Fibroblast of lung (primary cell): ENCODE measurements around the gene ADCY2. TPM values are rescaled to one million over a fixed set of nuclear protein-coding genes. Genes with fewer than 3 reads are reported as not detected.

Source experiments
- DNase-seq, 2 donors: peaks; one replicate each; pipeline versions ENCODE4 v3.0.0 to v3.0.0-alpha.2; 2010; ENCODE audit warnings: low read depth in 2 of 2
- H2AFZ ChIP-seq: 2 replicates; pipeline ENCODE4 v1.5.1; 2012; ENCODE audit warnings: low read length, control low read depth, inconsistent platforms
- H3K27ac ChIP-seq: 2 replicates; pipeline ENCODE4 v1.5.1; 2011; ENCODE audit warnings: low read length, control low read depth; ENCODE audit not compliant: insufficient read depth
- H3K27me3 ChIP-seq: 2 replicates; pipeline ENCODE4 v1.5.1; 2011; ENCODE audit warnings: mild to moderate bottlenecking, low read length; ENCODE audit not compliant: control insufficient read depth, insufficient read depth
- H3K36me3 ChIP-seq: 2 replicates; pipeline ENCODE4 v1.5.1; 2011; ENCODE audit warnings: low read length; ENCODE audit not compliant: control insufficient read depth, insufficient read depth
- H3K4me1 ChIP-seq: 2 replicates; pipeline ENCODE4 v1.5.1; 2011; ENCODE audit warnings: low read length; ENCODE audit not compliant: control insufficient read depth, insufficient read depth; ENCODE audit errors: extremely low read depth
- H3K4me2 ChIP-seq: 2 replicates; pipeline ENCODE4 v1.5.1; 2011; ENCODE audit warnings: low read length, control low read depth; ENCODE audit not compliant: insufficient read depth; ENCODE audit errors: extremely low read depth
- H3K4me3 ChIP-seq, 4 experiments: fragments of 200-600 bp in 1 of 4; sonication (generic) in 1 of 4; replicated peaks in 1 of 4; 2 replicates each; pipeline ENCODE4 v1.5.1; 2011 to 2016; ENCODE audit warnings: low read length in 4 of 4, low read depth in 3 of 4, mild to moderate bottlenecking in 3 of 4, control low read depth in 2 of 4, inconsistent platforms in 1 of 4, mixed read lengths in 1 of 4; ENCODE audit not compliant: insufficient read depth in 1 of 4; ENCODE audit errors: control extremely low read depth in 1 of 4
- H3K79me2 ChIP-seq: 2 replicates; pipeline ENCODE4 v1.5.1; 2012; ENCODE audit warnings: mild to moderate bottlenecking, low read length, inconsistent platforms; ENCODE audit not compliant: control insufficient read depth, insufficient read depth
- H3K9ac ChIP-seq: 2 replicates; pipeline ENCODE4 v1.5.1; 2011; ENCODE audit warnings: mild to moderate bottlenecking, low read length, control low read depth; ENCODE audit not compliant: insufficient read depth
- H3K9me3 ChIP-seq: 2 replicates; pipeline ENCODE4 v1.5.1; 2012; ENCODE audit warnings: low read depth, low read length; ENCODE audit not compliant: control insufficient read depth, insufficient read depth
- H4K20me1 ChIP-seq: 2 replicates; pipeline ENCODE4 v1.5.1; 2011; ENCODE audit warnings: low read length; ENCODE audit not compliant: control insufficient read depth, insufficient read depth; ENCODE audit errors: extremely low read depth
- EZH2 ChIP-seq: IDR thresholded peaks from 2 replicates; pipeline ENCODE4 v1.5.1; 2012; ENCODE audit warnings: low read length, control low read depth, mild to moderate bottlenecking; ENCODE audit errors: missing control alignments
- polyA plus RNA-seq, 2 donors: library from polyadenylated mRNA; depleted of rRNA in 1 of 2; stranded (reverse) in 1 of 2; unstranded in 1 of 2; fragments of >200 nt; gene quantifications; 2 replicates each; pipeline ENCODE4 v1.2.1, GENCODE V29; 2011 to 2012; ENCODE audit warnings: missing spikeins in 1 of 2
- total RNA-seq: library from RNA; depleted of rRNA; stranded (reverse); fragments of >200 nt; gene quantifications from 2 replicates; pipeline ENCODE4 v1.2.1, GENCODE V29; 2014
- TF ChIP-seq, protein P1 (sequence below), 2 donors: IDR thresholded peaks in 1 of 2; conservative IDR thresholded peaks in 1 of 2; 1 replicate in 1 of 2; 2 replicates in 1 of 2; pipeline ENCODE4 v1.5.1; 2011 to 2012; ENCODE audit warnings: low read length in 2 of 2, control low read depth in 1 of 2, inconsistent platforms in 1 of 2, low read depth in 1 of 2, mild to moderate bottlenecking in 1 of 2

Gene ADCY2
- total and polyA plus RNA-seq, 2 donors (not counting 1 experiment from before 2014, with no cell fraction given), result under 0.01 to 0.05 TPM

- Histone ChIP-seq H2AFZ (no peak overlapping the region), H3K9ac (no peak overlapping the region), H3K4me3 (no peak overlapping the region), H3K27me3 (no peaks in the 10 kb centered on the region), H3K79me2 (no peaks in the 10 kb centered on the region), H3K36me3 (no peaks in the 10 kb centered on the region), H4K20me1 (no peaks in the 10 kb centered on the region), H3K9me3 (no peaks in the 10 kb centered on the region), H3K27ac (no peak overlapping the region), H3K4me2 (no peak overlapping the region), H3K4me1 (no peaks in the 10 kb centered on the region)
- TF ChIP-seq, protein P1, sequence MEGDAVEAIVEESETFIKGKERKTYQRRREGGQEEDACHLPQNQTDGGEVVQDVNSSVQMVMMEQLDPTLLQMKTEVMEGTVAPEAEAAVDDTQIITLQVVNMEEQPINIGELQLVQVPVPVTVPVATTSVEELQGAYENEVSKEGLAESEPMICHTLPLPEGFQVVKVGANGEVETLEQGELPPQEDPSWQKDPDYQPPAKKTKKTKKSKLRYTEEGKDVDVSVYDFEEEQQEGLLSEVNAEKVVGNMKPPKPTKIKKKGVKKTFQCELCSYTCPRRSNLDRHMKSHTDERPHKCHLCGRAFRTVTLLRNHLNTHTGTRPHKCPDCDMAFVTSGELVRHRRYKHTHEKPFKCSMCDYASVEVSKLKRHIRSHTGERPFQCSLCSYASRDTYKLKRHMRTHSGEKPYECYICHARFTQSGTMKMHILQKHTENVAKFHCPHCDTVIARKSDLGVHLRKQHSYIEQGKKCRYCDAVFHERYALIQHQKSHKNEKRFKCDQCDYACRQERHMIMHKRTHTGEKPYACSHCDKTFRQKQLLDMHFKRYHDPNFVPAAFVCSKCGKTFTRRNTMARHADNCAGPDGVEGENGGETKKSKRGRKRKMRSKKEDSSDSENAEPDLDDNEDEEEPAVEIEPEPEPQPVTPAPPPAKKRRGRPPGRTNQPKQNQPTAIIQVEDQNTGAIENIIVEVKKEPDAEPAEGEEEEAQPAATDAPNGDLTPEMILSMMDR (conservative IDR thresholded peaks at IDR 0.05 in 1 of 2, IDR thresholded peaks at IDR 0.05 in 1 of 2; ENCODE audit: low read depth in 1 of 2, low read length in 2 of 2), result no peak
- TF ChIP-seq EZH2, result no peak
- no peak for DNase-seq
Observed at GRCh38 chr5:7405277-7405676, 9.3 kb downstream of the ADCY2 start.

DNA sequence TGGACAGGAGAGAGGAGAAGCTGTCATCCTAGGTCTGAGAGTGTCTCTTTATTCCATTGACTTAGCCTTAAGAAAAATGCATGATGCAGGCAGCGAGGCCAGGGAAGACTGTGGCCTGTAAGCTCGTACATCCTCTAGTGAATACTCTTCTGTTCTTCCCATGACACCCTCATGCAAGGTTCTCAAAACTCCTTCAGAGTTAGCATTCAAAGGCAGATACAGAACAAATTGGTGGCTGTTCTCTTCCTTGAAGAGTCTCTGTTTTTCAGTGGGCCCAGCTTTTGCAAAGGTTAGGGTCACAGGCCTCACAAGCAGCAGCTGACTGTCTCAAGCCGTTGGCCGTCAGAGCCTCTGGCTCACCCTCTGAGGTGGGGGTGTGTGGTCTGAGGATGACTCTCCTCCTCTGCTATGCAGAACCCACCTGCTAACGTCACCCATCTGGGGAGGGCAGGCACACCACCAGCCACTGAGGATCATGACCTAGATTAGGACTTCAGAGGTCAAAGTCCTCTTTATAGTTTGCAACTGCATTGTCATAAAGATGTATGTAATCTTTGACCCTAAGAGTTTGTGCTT, 15.1 kb downstream of the ADCY2 start:
- Histone ChIP-seq H3K27ac (no peak overlapping the region), H3K36me3 (no peaks in the 10 kb centered on the region), H4K20me1 (no peaks in the 10 kb centered on the region), H3K4me3 (no peak overlapping the region), H3K79me2 (no peaks in the 10 kb centered on the region), H3K4me1 (no peaks in the 10 kb centered on the region), H3K27me3 (no peaks in the 10 kb centered on the region), H2AFZ (no peak overlapping the region), H3K4me2 (no peak overlapping the region), H3K9me3 (no peaks in the 10 kb centered on the region), H3K9ac (no peak overlapping the region)
- DNase-seq, result peak in 1 of 2 donors; percentile 67
- no peak for TF ChIP-seq EZH2
- TF ChIP-seq, protein P1 (conservative IDR thresholded peaks at IDR 0.05 in 1 of 2, IDR thresholded peaks at IDR 0.05 in 1 of 2; ENCODE audit: low read depth in 1 of 2, low read length in 2 of 2), result no peak

GRCh38 chr5:7412409-7412808, 16.5 kb downstream of the ADCY2 start:
- H3K9me3 ChIP-seq, result no peaks in the 10 kb centered on the region
- no peaks in the 10 kb centered on the region for H4K20me1 ChIP-seq
- no peaks in the 10 kb centered on the region for H3K27me3 ChIP-seq
- H3K9ac ChIP-seq, result no peak overlapping the region
- TF ChIP-seq EZH2, result no peak
- TF ChIP-seq, protein P1 (conservative IDR thresholded peaks at IDR 0.05 in 1 of 2, IDR thresholded peaks at IDR 0.05 in 1 of 2; ENCODE audit: low read depth in 1 of 2, low read length in 2 of 2), result no peak
- no peak overlapping the region for H3K27ac ChIP-seq
- no peaks in the 10 kb centered on the region for H3K79me2 ChIP-seq
- no peaks in the 10 kb centered on the region for H3K4me1 ChIP-seq
- DNase-seq, result peak in 1 of 2 donors; percentile 65
- H3K4me3 ChIP-seq, result no peak overlapping the region
- no peak overlapping the region for H3K4me2 ChIP-seq
- no peak overlapping the region for H2AFZ ChIP-seq
- no peaks in the 10 kb centered on the region for H3K36me3 ChIP-seq
